Right renal cortex interstitium (tissue), 3 donors: ENCODE data around the gene CACYBP. TPM values are rescaled to one million over a fixed set of nuclear protein-coding genes. Genes with fewer than 3 reads are reported as not detected.
A peak's percentile ranks its signal among the peaks of the same experiment; 100 is the strongest.
"Not testable (repeated sequence)": the region's sequence is repeated elsewhere in the genome, so short reads cannot be mapped to it uniquely, and the experiment has no call there.

Experiments used
- DNase-seq, 3 donors: peaks; one replicate each; pipeline ENCODE4 v3.0.0-alpha.2; 2013; ENCODE audit warnings: low read depth in 3 of 3, low spot score in 2 of 3
- polyA plus RNA-seq, 3 donors: library from polyadenylated mRNA; unstranded; fragments of 120-200 nt; gene quantifications; one replicate each; pipeline ENCODE4 v1.2.1, GENCODE V29; 2013; ENCODE audit not compliant: insufficient read length in 3 of 3

Gene CACYBP
- polyA plus RNA-seq, 3 donors = 131 to 139 (median 136) TPM

GRCh38 chr1:175003521-175003920 is 3.8 kb downstream of the CACYBP start:
- no peak for DNase-seq

GRCh38 chr1:175005085-175005783 is 5.5 kb downstream of the CACYBP start:
- DNase-seq = no peak

- no peak for DNase-seq
Measured at GRCh38 chr1:175009532-175009931, 9.8 kb downstream of the CACYBP start.

GRCh38 chr1:175013445-175013844 is 13.7 kb downstream of the CACYBP start:
- no peak for DNase-seq

GRCh38 chr1:175015243-175015642 is 15.5 kb downstream of the CACYBP start:
- no peak for DNase-seq

GRCh38 chr1:175019524-175019923 is 19.8 kb downstream of the CACYBP start:
- no peak for DNase-seq

- DNase-seq = peak; percentile 95 to 98 (median 97)
Measured at GRCh38 chr1:175023043-175023921, 23.5 kb downstream of the CACYBP start, which contains the start of gene MRPS14. MRPS14 (minus strand) TSS chr1:175023425; CDS start chr1:175023408, 17 bp downstream.

- DNase-seq = not testable (repeated sequence)
Measured at GRCh38 chr1:175023922-175024242, 24.1 kb downstream of the CACYBP start.

GRCh38 chr1:175024773-175025172 is 25.0 kb downstream of the CACYBP start:
- no peak for DNase-seq

GRCh38 chr1:175033953-175034352 is 34.2 kb downstream of the CACYBP start:
- no peak for DNase-seq

GRCh38 chr1:175034775-175035174 is 35.0 kb downstream of the CACYBP start:
- DNase-seq = no peak

GRCh38 chr1:175035865-175036264 is 36.1 kb downstream of the CACYBP start:
- no peak for DNase-seq

GRCh38 chr1:175036476-175036875 is 36.7 kb downstream of the CACYBP start:
- DNase-seq = no peak

- DNase-seq = no peak
Measured at GRCh38 chr1:175037416-175037815, 37.7 kb downstream of the CACYBP start.

- DNase-seq = no peak
Measured at GRCh38 chr1:175040324-175040879, 40.7 kb downstream of the CACYBP start.

GRCh38 chr1:175042650-175043049 is 42.9 kb downstream of the CACYBP start:
- no peak for DNase-seq

GRCh38 chr1:175043824-175044223 is 44.1 kb downstream of the CACYBP start:
- no peak for DNase-seq

- DNase-seq = not testable (repeated sequence)
Measured at GRCh38 chr1:175044591-175044990, 44.8 kb downstream of the CACYBP start.

GRCh38 chr1:175045097-175045496 is 45.4 kb downstream of the CACYBP start:
- no peak for DNase-seq

- DNase-seq = no peak
Measured at GRCh38 chr1:175045519-175045918, 45.8 kb downstream of the CACYBP start.

GRCh38 chr1:175050992-175051391 is 51.2 kb downstream of the CACYBP start:
- no peak for DNase-seq

GRCh38 chr1:175054736-175055135 is 55.0 kb downstream of the CACYBP start:
- DNase-seq = no peak
